Upper lobe of left lung (tissue), 6 donors: ENCODE results near the gene RTN4. TPM values are rescaled to one million over a fixed set of nuclear protein-coding genes. Genes with fewer than 3 reads are reported as not detected.
"Not testable (repeated sequence)": the region's sequence is repeated elsewhere in the genome, so short reads cannot be mapped to it uniquely, and the experiment has no call there.

Experiments
- ATAC-seq, 2 donors: fragments of 200-7000 bp; cut with Tn5 transposase; one replicate each; pipeline ENCODE4 v1.9.1; 2022; ENCODE audit warnings: mild to moderate bottlenecking in 2 of 2, moderate library complexity in 2 of 2; ENCODE audit not compliant: low FRiP score in 2 of 2
- DNase-seq, 2 donors: peaks; one replicate each; pipeline ENCODE4 v3.0.0-alpha.2; 2019 to 2020
- H3K27ac ChIP-seq, 4 donors: fragments of 200-600 bp; sonication (generic); one replicate each; pipeline ENCODE4 v1.5.1; 2016 to 2019
- H3K27me3 ChIP-seq, 4 donors: fragments of 200-600 bp; sonication (generic); one replicate each; pipeline ENCODE4 v1.5.1; 2017 to 2019
- H3K36me3 ChIP-seq, 4 donors: fragments of 200-600 bp; sonication (generic); one replicate each; pipeline ENCODE4 v1.5.1; 2016 to 2019
- H3K4me1 ChIP-seq, 4 donors: fragments of 200-600 bp; sonication (generic); one replicate each; pipeline ENCODE4 v1.5.1; 2018 to 2019
- H3K4me3 ChIP-seq, 4 donors: fragments of 200-600 bp; sonication (generic); one replicate each; pipeline ENCODE4 v1.5.1; 2017 to 2019; ENCODE audit warnings: mild to moderate bottlenecking in 2 of 4, moderate library complexity in 1 of 4
- H3K9me3 ChIP-seq, 4 donors: fragments of 200-600 bp; sonication (generic); one replicate each; pipeline ENCODE4 v1.5.1; 2018 to 2019
- CTCF ChIP-seq, 6 experiments: fragments of 450-650 bp in 4 of 6; fragments of 200-600 bp in 2 of 6; sonication (generic) in 2 of 6; IDR thresholded peaks; one replicate each; pipeline ENCODE4 v1.5.1; 2016 to 2019; ENCODE audit warnings: antibody characterized with exemption in 6 of 6
- EP300 ChIP-seq, 4 donors: sonication (generic); formaldehyde crosslinking; IDR thresholded peaks; one replicate each; pipeline ENCODE4 v1.5.1; 2017; ENCODE audit warnings: antibody characterized with exemption in 4 of 4, control low read depth in 2 of 4
- POLR2A ChIP-seq, 4 donors: fragments of 450-650 bp; IDR thresholded peaks; one replicate each; pipeline ENCODE4 v1.5.1; 2016 to 2017; ENCODE audit warnings: antibody characterized with exemption in 4 of 4, mild to moderate bottlenecking in 2 of 4
- POLR2AphosphoS5 ChIP-seq, 2 donors: sonication (generic); formaldehyde crosslinking; IDR thresholded peaks; one replicate each; pipeline ENCODE4 v1.5.1; 2017; ENCODE audit warnings: antibody characterized with exemption in 2 of 2
- WGBS, 2 donors: methylation state at CpG; one replicate each; pipeline ENCODE4 v1.1.5; 2017 to 2018; 5-methylcytosine and 5-hydroxymethylcytosine counted together
- total RNA-seq, 6 donors: library from RNA; depleted of rRNA in 4 of 6; stranded (reverse); fragments of >200 nt in 4 of 6; gene quantifications; one replicate each; pipeline versions ENCODE4 v1.1.0 to v1.2.1, GENCODE V29; 2016 to 2021
- donor health status: DM: no; HTN: no; CAD: no; lungs with moderate emphysema.
- donor health status: DM: no; HTN: yes; CAD: no; lungs with severe emphysema.

RTN4 gene
- total RNA-seq, 6 donors from 2014 or later: 128 to 345 (median 233) TPM

- TF ChIP-seq EP300 (IDR thresholded peaks at IDR 0.05) (no peak), POLR2A (IDR thresholded peaks at IDR 0.05) (no peak), POLR2AphosphoS5 (IDR thresholded peaks at IDR 0.05) (no peak), CTCF (IDR thresholded peaks at IDR 0.05) (no peak)
- Histone ChIP-seq H3K9me3 (no peaks in the 10 kb centered on the region), H3K27me3 (no peaks in the 10 kb centered on the region), H3K27ac (no peak overlapping the region), H3K36me3 (no peaks in the 10 kb centered on the region), H3K4me1 (peaks cover 11 to 16% (median 16%) of the 10 kb centered on the region in 4 donors), H3K4me3 (no peak overlapping the region)
- ATAC-seq (peak in 1 of 2 donors; percentile 71), DNase-seq (no peak)
- WGBS, 2 donors: 90% methylated on average over 9 of the region's 9 CpGs
Observed at GRCh38 chr2:55056024-55056521, 5.8 kb upstream of the RTN4 start.

GRCh38 chr2:55054106-55054875 lies 4.0 kb upstream of the RTN4 start:
- Histone ChIP-seq H3K27ac (no peak overlapping the region), H3K4me1 (peaks cover 11 to 16% (median 16%) of the 10 kb centered on the region in 4 donors), H3K4me3 (no peak overlapping the region), H3K36me3 (no peaks in the 10 kb centered on the region), H3K27me3 (no peaks in the 10 kb centered on the region), H3K9me3 (no peaks in the 10 kb centered on the region)
- ATAC-seq: no peak
- no peak for DNase-seq
- TF ChIP-seq EP300 (IDR thresholded peaks at IDR 0.05) (no peak), CTCF (IDR thresholded peaks at IDR 0.05) (no peak), POLR2AphosphoS5 (IDR thresholded peaks at IDR 0.05) (no peak), POLR2A (IDR thresholded peaks at IDR 0.05) (no peak)
- 84% methylated on average over 7 of the region's 7 CpGs for WGBS, 2 donors

- ATAC-seq, H3K9me3 ChIP-seq, DNase-seq, H3K36me3 ChIP-seq, H3K4me3 ChIP-seq, H3K27me3 ChIP-seq: not testable (repeated sequence)
- Histone ChIP-seq H3K27ac (peak overlapping the region in 1 of 4 donors; percentile 99), H3K4me1 (peaks cover 11 to 17% (median 16%) of the 10 kb centered on the region in 4 donors)
- WGBS, 2 donors: 73 to 96% methylated on average over 4 of the region's 4 CpGs
Observed at GRCh38 chr2:55053225-55053624, 3.0 kb upstream of the RTN4 start.

GRCh38 chr2:55052129-55053061 lies 2.1 kb upstream of the RTN4 start:
- TF ChIP-seq EP300 (IDR thresholded peaks at IDR 0.05) (no peak), CTCF (IDR thresholded peaks at IDR 0.05) (no peak), POLR2A (IDR thresholded peaks at IDR 0.05) (no peak), POLR2AphosphoS5 (IDR thresholded peaks at IDR 0.05) (no peak)
- Histone ChIP-seq H3K27me3 (no peaks in the 10 kb centered on the region), H3K9me3 (no peaks in the 10 kb centered on the region), H3K4me1 (peaks cover 11 to 23% (median 19%) of the 10 kb centered on the region in 4 donors), H3K4me3 (peak overlapping the region in 1 of 4 donors; percentile 93), H3K27ac (peak overlapping the region in 3 of 4 donors; percentile 98 to 99 (median 99)), H3K36me3 (no peaks in the 10 kb centered on the region)
- ATAC-seq (no peak), DNase-seq (no peak)
- WGBS, 2 donors: 42 to 49% methylated on average over 7 of the region's 7 CpGs
